Measurements from ENCODE around the gene SRGN.

DNA sequence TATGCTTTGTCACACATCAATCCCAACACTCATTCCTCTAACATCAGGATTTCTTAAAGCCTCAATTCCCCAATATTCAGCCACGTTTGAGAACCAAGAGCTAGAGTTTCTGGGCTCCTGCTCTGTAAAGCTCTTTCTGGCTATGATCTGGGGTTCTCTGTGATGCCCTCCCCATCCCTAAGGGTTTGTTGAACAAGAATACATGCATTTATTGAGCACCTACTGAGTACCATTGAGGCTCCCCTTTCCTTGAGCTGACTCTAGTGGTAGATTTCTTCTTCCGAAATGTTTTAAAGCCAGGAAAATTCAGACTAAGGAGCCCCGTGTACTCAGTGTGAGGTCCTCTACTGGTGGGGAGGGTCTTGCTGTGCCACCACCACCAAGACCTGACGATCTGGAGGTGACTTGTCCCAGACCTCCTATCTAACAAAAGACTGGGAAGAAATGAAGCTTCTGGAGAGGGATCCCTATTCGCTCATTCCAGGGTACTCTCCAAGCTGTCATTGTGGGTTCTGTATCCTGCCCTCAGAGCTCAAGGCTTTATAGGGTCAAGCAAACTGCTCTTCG is 23.1 kb upstream of the SRGN start:
- TF ChIP-seq, protein P1, sequence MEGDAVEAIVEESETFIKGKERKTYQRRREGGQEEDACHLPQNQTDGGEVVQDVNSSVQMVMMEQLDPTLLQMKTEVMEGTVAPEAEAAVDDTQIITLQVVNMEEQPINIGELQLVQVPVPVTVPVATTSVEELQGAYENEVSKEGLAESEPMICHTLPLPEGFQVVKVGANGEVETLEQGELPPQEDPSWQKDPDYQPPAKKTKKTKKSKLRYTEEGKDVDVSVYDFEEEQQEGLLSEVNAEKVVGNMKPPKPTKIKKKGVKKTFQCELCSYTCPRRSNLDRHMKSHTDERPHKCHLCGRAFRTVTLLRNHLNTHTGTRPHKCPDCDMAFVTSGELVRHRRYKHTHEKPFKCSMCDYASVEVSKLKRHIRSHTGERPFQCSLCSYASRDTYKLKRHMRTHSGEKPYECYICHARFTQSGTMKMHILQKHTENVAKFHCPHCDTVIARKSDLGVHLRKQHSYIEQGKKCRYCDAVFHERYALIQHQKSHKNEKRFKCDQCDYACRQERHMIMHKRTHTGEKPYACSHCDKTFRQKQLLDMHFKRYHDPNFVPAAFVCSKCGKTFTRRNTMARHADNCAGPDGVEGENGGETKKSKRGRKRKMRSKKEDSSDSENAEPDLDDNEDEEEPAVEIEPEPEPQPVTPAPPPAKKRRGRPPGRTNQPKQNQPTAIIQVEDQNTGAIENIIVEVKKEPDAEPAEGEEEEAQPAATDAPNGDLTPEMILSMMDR (IDR thresholded peaks at IDR 0.05): no peak
- TF ChIP-seq POLR2A (IDR thresholded peaks at IDR 0.05): no peak

All from Peyer's patch (tissue), 4 donors.